ENCODE data around the gene CYS1.

DNA sequence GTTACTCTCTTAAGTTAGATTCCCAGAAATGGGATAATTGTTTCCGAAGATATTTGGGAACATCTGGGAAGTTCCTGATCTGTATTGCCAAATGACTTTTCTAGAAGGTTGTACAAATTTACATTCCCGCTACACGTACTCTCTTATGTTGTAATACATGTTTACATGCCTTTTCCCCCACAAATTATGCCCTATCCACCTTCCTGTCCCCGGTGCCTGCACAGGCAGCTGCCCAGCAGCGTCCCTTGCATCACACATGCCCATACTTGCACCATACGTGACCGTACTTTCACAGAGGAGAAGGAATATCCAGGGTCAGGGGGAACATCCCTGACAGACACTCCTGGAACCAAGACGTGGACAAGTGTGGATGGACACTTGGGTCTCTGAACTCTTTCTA lies 61.0 kb downstream of the CYS1 start:
- TF ChIP-seq, protein P1, sequence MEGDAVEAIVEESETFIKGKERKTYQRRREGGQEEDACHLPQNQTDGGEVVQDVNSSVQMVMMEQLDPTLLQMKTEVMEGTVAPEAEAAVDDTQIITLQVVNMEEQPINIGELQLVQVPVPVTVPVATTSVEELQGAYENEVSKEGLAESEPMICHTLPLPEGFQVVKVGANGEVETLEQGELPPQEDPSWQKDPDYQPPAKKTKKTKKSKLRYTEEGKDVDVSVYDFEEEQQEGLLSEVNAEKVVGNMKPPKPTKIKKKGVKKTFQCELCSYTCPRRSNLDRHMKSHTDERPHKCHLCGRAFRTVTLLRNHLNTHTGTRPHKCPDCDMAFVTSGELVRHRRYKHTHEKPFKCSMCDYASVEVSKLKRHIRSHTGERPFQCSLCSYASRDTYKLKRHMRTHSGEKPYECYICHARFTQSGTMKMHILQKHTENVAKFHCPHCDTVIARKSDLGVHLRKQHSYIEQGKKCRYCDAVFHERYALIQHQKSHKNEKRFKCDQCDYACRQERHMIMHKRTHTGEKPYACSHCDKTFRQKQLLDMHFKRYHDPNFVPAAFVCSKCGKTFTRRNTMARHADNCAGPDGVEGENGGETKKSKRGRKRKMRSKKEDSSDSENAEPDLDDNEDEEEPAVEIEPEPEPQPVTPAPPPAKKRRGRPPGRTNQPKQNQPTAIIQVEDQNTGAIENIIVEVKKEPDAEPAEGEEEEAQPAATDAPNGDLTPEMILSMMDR (IDR thresholded peaks at IDR 0.05; ENCODE audit: borderline replicate concordance, extremely low read depth, low read length, poor library complexity, severe bottlenecking) = no peak
- no peak for TF ChIP-seq EZH2 (IDR thresholded peaks at IDR 0.05; ENCODE audit: borderline replicate concordance, low read depth, low read length, severe bottlenecking)

Measured in DND-41 (cell line).